H1 (cell line): ENCODE data around the gene TFF1. TPM values are rescaled to one million over a fixed set of nuclear protein-coding genes. Genes with fewer than 3 reads are reported as not detected.

ENCODE experiments used
- CHD2 ChIP-seq: IDR thresholded peaks from 2 replicates; pipeline ENCODE4 v1.6.1; 2012; ENCODE audit warnings: low read length, improper control_type of control experiment
- polyA plus RNA-seq, 7 experiments: library from polyadenylated mRNA; depleted of rRNA in 3 of 7; stranded (reverse) in 5 of 7; unstranded in 2 of 7; fragments of >200 nt in 5 of 7; fragments of 200-250 nt in 2 of 7; gene quantifications; 1 replicate in 5 of 7; 2 replicates in 1 of 7; 4 replicates in 1 of 7; pipeline versions ENCODE4 v1.2.1 to v1.2.3, GENCODE V29; 2011 to 2013; ENCODE audit warnings: missing spikeins in 2 of 7, mixed read lengths in 2 of 7
- total RNA-seq: library from RNA; stranded (reverse); fragmentation: NEBNext Ultra II Directional; extraction: Animal tissue kit (Norgen Biotek cat#: 25700); gene quantifications from 2 replicates; pipeline ENCODE4 v1.2.1, GENCODE V29; 2021

The TFF1 gene
- total and polyA plus RNA-seq, 2 of the 8 experiments (the other 6 are each of a cell fraction or from before 2014, with no cell fraction given): not detected

GRCh38 chr21:42375966-42376337, 9.6 kb upstream of the TFF1 start (continued):
- no peak for TF ChIP-seq CHD2
